SJSA1 (cell line): ENCODE data around the gene RCCD1. TPM values are rescaled to one million over a fixed set of nuclear protein-coding genes. Genes with fewer than 3 reads are reported as not detected.

Experiments
- DNase-seq, 2 experiments: peaks; one replicate each; pipeline ENCODE4 v3.0.0-alpha.2; 2015 to 2020; ENCODE audit warnings: low spot score in 2 of 2, low read depth in 1 of 2
- H3K27ac ChIP-seq: fragments of 250-450 bp; sonication (Bioruptor Pico); 2 replicates; pipeline ENCODE4 v1.5.1; 2020; ENCODE audit warnings: mild to moderate bottlenecking, moderate library complexity
- H3K27me3 ChIP-seq: fragments of 250-450 bp; sonication (Bioruptor Pico); replicated peaks from 2 replicates; pipeline ENCODE4 v1.5.1; 2020; ENCODE audit warnings: mild to moderate bottlenecking, moderate library complexity
- H3K36me3 ChIP-seq: fragments of 250-450 bp; sonication (Bioruptor Pico); 2 replicates; pipeline ENCODE4 v1.5.1; 2020; ENCODE audit warnings: mild to moderate bottlenecking
- H3K4me1 ChIP-seq: fragments of 250-450 bp; sonication (Bioruptor Pico); replicated peaks from 2 replicates; pipeline ENCODE4 v1.6.1; 2021; ENCODE audit warnings: mild to moderate bottlenecking
- H3K4me3 ChIP-seq: fragments of 250-450 bp; sonication (Bioruptor Pico); 2 replicates; pipeline ENCODE4 v1.5.1; 2020; ENCODE audit warnings: mild to moderate bottlenecking
- H3K9me3 ChIP-seq: fragments of 250-450 bp; sonication (Bioruptor Pico); replicated peaks from 2 replicates; pipeline ENCODE4 v1.5.1; 2020; ENCODE audit warnings: mild to moderate bottlenecking
- total RNA-seq: library from RNA; depleted of rRNA; stranded (reverse); fragments of >200 nt; shearing (Covaris generic); gene quantifications from 2 replicates; pipeline ENCODE4 v1.2.3, GENCODE V29; 2014

The RCCD1 gene
- total RNA-seq, 1 experiment from 2014 or later = 31.2 TPM

GRCh38 chr15:90979582-90979981, 24.9 kb downstream of the RCCD1 start:
- Histone ChIP-seq H3K4me3 (no peak overlapping the region), H3K36me3 (peaks cover 99% of the 10 kb centered on the region), H3K27me3 (no peaks in the 10 kb centered on the region), H3K27ac (no peak overlapping the region), H3K9me3 (no peaks in the 10 kb centered on the region), H3K4me1 (no peaks in the 10 kb centered on the region)
- no peak for DNase-seq

GRCh38 chr15:90981681-90982080, 27.0 kb downstream of the RCCD1 start:
- Histone ChIP-seq H3K9me3 (no peaks in the 10 kb centered on the region), H3K36me3 (peaks cover 91% of the 10 kb centered on the region), H3K27me3 (no peaks in the 10 kb centered on the region), H3K27ac (no peak overlapping the region), H3K4me3 (no peak overlapping the region), H3K4me1 (no peaks in the 10 kb centered on the region)
- DNase-seq = no peak

DNA sequence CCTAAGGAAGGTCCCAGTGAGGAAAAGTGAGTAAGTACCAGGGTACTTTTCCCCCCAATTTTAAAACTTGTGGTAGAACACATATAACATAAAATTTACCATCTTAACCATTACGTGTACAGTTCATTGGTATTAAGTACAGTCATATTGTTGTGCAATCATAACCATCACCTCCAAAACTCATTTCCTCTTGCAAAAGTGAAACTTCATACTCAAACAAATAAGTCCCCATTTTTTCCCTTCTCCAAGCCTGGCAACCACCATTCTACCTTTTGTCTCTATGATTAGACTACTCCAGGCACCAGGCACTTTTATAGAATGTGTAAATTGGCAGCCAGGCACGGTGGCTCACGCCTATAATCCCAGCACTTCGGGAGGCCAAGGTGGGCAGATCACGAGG, 27.5 kb downstream of the RCCD1 start:
- Histone ChIP-seq H3K4me3 (no peak overlapping the region), H3K27me3 (no peaks in the 10 kb centered on the region), H3K36me3 (peaks cover 87% of the 10 kb centered on the region), H3K27ac (no peak overlapping the region), H3K9me3 (no peaks in the 10 kb centered on the region), H3K4me1 (no peaks in the 10 kb centered on the region)
- DNase-seq = no peak

DNA sequence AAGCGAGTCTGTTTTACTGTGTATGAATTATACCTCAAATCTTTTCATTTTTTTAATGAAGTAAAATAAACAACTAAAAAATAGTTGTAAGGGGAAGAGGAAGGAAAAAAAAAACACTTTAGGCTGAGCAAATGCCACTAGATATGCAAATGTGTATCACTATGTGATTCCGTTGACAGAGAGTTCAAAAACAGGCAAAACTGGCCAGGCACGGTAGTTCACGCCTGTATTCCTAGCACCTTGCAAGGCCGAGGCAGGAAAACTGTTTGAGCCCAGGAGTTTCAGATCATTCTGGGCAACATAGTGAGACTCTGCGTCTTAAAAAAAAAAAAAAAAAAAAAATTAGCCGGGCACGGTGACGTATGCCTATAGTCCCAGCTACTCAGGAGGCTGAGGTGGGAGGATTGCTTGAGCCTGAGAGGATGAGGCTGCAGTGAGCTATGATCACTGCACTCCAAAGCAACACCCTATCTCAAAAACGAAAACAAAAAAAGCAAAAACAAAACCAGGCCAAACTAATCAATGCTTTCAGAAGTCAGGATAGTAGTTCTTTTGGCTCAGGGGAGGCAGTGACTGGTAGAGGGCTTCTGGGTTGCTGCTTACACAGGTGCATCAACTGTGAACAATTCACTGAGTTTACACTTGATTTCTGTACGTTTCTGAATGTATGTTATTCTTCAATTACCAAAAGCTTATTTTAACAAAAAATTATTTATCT, 32.3 kb downstream of the RCCD1 start:
- Histone ChIP-seq H3K36me3 (peaks cover 53% of the 10 kb centered on the region), H3K9me3 (no peaks in the 10 kb centered on the region), H3K27me3 (no peaks in the 10 kb centered on the region), H3K4me1 (no peaks in the 10 kb centered on the region), H3K27ac (no peak overlapping the region), H3K4me3 (no peak overlapping the region)
- no peak for DNase-seq

GRCh38 chr15:90987561-90988141, 33.0 kb downstream of the RCCD1 start:
- Histone ChIP-seq H3K4me3 (no peak overlapping the region), H3K4me1 (0 out of 2 replicates have a peak, but pooled peaks cover 3% of the 10 kb centered on the region), H3K36me3 (peaks cover 50% of the 10 kb centered on the region), H3K9me3 (no peaks in the 10 kb centered on the region), H3K27ac (no peak overlapping the region), H3K27me3 (no peaks in the 10 kb centered on the region)
- DNase-seq = no peak

GRCh38 chr15:90988296-90988695, 33.6 kb downstream of the RCCD1 start:
- no peaks in the 10 kb centered on the region for H3K27me3 ChIP-seq
- no peak overlapping the region for H3K4me3 ChIP-seq
- no peak overlapping the region for H3K27ac ChIP-seq
- no peak for DNase-seq
- H3K4me1 ChIP-seq = 0 out of 2 replicates have a peak, but pooled peaks cover 3% of the 10 kb centered on the region
- peaks cover 44% of the 10 kb centered on the region for H3K36me3 ChIP-seq
- no peaks in the 10 kb centered on the region for H3K9me3 ChIP-seq

GRCh38 chr15:90989040-90989768, 34.5 kb downstream of the RCCD1 start:
- H3K9me3 ChIP-seq = no peaks in the 10 kb centered on the region
- DNase-seq = no peak

DNA sequence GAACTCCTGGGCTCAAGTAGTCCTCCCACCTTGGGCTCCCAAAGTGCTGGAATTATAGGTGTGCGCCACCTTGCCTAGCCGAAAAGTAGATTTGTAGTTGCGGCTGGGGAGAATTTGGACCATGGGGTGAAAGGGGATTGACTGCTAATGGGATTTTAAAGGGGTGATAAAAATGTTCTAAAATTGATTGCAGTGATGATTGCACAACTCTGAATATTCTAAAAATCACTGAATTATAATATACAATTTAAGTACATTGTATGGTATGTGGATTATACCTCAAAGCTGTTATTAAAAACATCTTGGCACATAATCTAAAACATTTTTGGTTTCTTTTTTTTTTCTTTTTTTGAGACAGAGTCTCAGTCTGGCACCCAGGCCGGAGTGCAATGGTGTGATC, 35.8 kb downstream of the RCCD1 start:
- Histone ChIP-seq H3K36me3 (peaks cover 33% of the 10 kb centered on the region), H3K27me3 (no peaks in the 10 kb centered on the region), H3K9me3 (no peaks in the 10 kb centered on the region), H3K4me3 (no peak overlapping the region), H3K27ac (no peak overlapping the region), H3K4me1 (peaks cover 6% of the 10 kb centered on the region)
- DNase-seq = no peak

More at GRCh38 chr15:90989040-90989768, 34.5 kb downstream of the RCCD1 start:
- Histone ChIP-seq H3K4me3 (no peak overlapping the region), H3K4me1 (0 out of 2 replicates have a peak, but pooled peaks cover 3% of the 10 kb centered on the region), H3K27ac (no peak overlapping the region), H3K27me3 (no peaks in the 10 kb centered on the region), H3K36me3 (peaks cover 39% of the 10 kb centered on the region)

DNA sequence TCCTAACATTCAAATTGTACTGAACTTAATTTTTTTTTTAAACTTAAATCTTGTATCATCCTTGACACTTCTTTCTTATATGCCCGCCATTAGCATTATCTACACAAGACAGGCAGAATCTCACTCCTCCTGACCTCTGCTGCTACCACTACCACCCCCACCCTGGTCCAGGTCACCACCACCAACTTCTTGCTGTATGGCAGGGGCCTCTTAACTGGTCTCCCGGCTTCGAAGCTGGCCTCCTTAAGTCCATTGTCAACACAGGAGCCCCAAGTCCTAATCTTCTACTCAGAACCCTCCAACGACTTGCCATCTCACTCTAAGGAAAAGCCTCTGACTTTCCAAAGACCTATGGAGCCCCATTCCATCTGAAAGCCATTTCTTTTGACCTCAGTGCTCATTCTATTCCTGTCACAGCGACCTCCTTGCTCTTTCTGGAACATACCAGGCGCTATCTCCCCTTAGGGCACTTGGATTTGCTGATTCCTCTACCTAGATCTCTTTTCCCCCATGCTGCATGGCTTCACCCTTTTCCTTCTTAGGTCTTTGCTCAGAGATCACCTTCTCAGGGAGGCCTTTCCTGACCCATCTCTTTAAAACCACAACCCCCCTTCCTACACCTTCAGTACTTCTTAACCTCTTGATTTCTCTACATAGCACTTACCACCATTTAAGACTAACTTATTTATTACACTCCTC, 37.1 kb downstream of the RCCD1 start:
- Histone ChIP-seq H3K4me1 (peaks cover 11% of the 10 kb centered on the region), H3K27ac (no peak overlapping the region), H3K27me3 (no peaks in the 10 kb centered on the region), H3K9me3 (no peaks in the 10 kb centered on the region), H3K36me3 (peaks cover 28% of the 10 kb centered on the region), H3K4me3 (no peak overlapping the region)
- peak in 1 of 2 experiments; percentile 12 for DNase-seq

- Histone ChIP-seq H3K36me3 (peaks cover 41% of the 10 kb centered on the region), H3K4me3 (peak overlapping the region; percentile 95), H3K27ac (peak overlapping the region; percentile 99), H3K27me3 (no peaks in the 10 kb centered on the region), H3K4me1 (peaks cover 11% of the 10 kb centered on the region), H3K9me3 (no peaks in the 10 kb centered on the region)
- DNase-seq = no peak
Measured at GRCh38 chr15:90994059-90994416, 39.4 kb downstream of the RCCD1 start.

GRCh38 chr15:90994417-90995311, 40.0 kb downstream of the RCCD1 start, which contains the start of gene PRC1:
Gene PRC1, minus strand, starts transcription at chr15:90994535. Its CDS starts 118 bp downstream, at chr15:90994417.
- Histone ChIP-seq H3K36me3 (peaks cover 43% of the 10 kb centered on the region), H3K27me3 (no peaks in the 10 kb centered on the region), H3K4me1 (peaks cover 11% of the 10 kb centered on the region), H3K9me3 (no peaks in the 10 kb centered on the region), H3K27ac (peak within 1 kb of the TSS; percentile 99), H3K4me3 (peak within 1 kb of the TSS; percentile 95)
- DNase-seq = peak; percentile 98 to 99

DNA sequence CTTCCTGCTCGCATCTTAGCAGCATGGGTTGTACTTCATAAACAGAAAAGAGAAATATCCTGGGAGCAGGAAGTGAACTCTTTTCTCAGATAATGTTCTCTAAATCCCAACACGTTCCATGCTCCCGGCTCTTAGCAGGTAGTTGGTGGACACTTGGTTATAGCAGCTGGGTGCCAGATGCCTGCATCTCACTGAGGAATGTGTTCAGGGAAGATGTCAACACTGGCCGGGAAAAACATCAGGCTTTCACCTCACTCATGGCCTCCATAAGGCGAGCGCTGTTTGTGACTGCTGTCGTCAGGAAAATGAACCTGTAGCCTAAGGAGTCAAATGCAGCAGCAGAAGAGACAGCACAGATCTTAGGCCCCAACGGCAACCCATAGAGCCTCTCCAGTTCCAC, 44.1 kb downstream of the RCCD1 start:
- no peak overlapping the region for H3K4me3 ChIP-seq
- no peak for DNase-seq
- H3K27me3 ChIP-seq = no peaks in the 10 kb centered on the region
- H3K27ac ChIP-seq = no peak overlapping the region
- peaks cover 8% of the 10 kb centered on the region for H3K4me1 ChIP-seq
- no peaks in the 10 kb centered on the region for H3K9me3 ChIP-seq
- peaks cover 63% of the 10 kb centered on the region for H3K36me3 ChIP-seq

DNA sequence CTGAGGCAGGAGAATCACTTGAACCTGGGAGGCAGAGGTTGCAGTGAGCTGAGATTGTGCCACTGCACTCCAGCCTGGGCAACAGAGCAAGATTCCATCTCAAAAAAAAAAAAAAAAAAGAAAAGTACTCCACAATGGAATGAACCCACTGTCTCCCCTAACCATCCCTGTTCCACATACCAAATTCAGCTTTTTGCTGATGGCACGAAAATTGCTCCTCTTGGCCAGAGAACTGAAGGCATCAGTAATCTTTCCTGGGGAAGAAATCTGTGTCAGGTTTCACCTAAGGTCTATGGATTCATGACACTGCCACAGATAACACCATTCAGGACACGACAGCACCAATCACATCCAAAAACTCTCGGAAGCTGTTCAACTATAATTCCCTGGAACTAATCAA, 46.5 kb downstream of the RCCD1 start:
- no peaks in the 10 kb centered on the region for H3K9me3 ChIP-seq
- no peak overlapping the region for H3K27ac ChIP-seq
- no peaks in the 10 kb centered on the region for H3K27me3 ChIP-seq
- no peak overlapping the region for H3K4me3 ChIP-seq
- H3K36me3 ChIP-seq = peaks cover 76% of the 10 kb centered on the region
- no peak for DNase-seq
- H3K4me1 ChIP-seq = no peaks in the 10 kb centered on the region
